RWPE2 (cell line): ENCODE results near the gene HOXD9.

ENCODE experiments used
- ATAC-seq: fragments of 200-7000 bp; cut with Tn5 transposase; 3 replicates; pipeline ENCODE4 v1.9.1; 2021; ENCODE audit warnings: low read depth
- DNase-seq: peaks from one replicate; pipeline ENCODE4 v3.0.0-alpha.2; 2020; ENCODE audit warnings: low spot score
- H3K27ac ChIP-seq: fragments of 450-650 bp; 2 replicates; pipeline ENCODE4 v1.5.1; 2017; ENCODE audit warnings: mild to moderate bottlenecking; ENCODE audit not compliant: poor library complexity, severe bottlenecking
- H3K27me3 ChIP-seq: fragments of 250-450 bp; sonication (Bioruptor Pico); 2 replicates; pipeline ENCODE4 v1.5.1; 2021; ENCODE audit warnings: mild to moderate bottlenecking, moderate library complexity; ENCODE audit not compliant: insufficient read depth, poor library complexity, severe bottlenecking
- H3K36me3 ChIP-seq: fragments of 250-450 bp; sonication (Bioruptor Pico); 2 replicates; pipeline ENCODE4 v1.5.1; 2020; ENCODE audit warnings: low read depth, mild to moderate bottlenecking, moderate library complexity
- H3K4me1 ChIP-seq: fragments of 250-450 bp; sonication (Bioruptor Pico); 2 replicates; pipeline ENCODE4 v1.5.1; 2021; ENCODE audit warnings: mild to moderate bottlenecking, moderate library complexity; ENCODE audit not compliant: insufficient read depth, poor library complexity, severe bottlenecking
- H3K4me3 ChIP-seq: fragments of 250-450 bp; sonication (Bioruptor Pico); 2 replicates; pipeline ENCODE4 v1.5.1; 2021; ENCODE audit warnings: mild to moderate bottlenecking, moderate library complexity; ENCODE audit not compliant: severe bottlenecking
- H3K9me3 ChIP-seq: fragments of 250-450 bp; sonication (Bioruptor Pico); 2 replicates; pipeline ENCODE4 v1.5.1; 2021; ENCODE audit warnings: mild to moderate bottlenecking, moderate library complexity; ENCODE audit not compliant: severe bottlenecking
- CTCF ChIP-seq: fragments of 450-650 bp; IDR thresholded peaks from one replicate; pipeline ENCODE4 v1.5.1; 2017; ENCODE audit warnings: mild to moderate bottlenecking, moderate library complexity; ENCODE audit not compliant: poor library complexity, severe bottlenecking

Gene HOXD9

DNA sequence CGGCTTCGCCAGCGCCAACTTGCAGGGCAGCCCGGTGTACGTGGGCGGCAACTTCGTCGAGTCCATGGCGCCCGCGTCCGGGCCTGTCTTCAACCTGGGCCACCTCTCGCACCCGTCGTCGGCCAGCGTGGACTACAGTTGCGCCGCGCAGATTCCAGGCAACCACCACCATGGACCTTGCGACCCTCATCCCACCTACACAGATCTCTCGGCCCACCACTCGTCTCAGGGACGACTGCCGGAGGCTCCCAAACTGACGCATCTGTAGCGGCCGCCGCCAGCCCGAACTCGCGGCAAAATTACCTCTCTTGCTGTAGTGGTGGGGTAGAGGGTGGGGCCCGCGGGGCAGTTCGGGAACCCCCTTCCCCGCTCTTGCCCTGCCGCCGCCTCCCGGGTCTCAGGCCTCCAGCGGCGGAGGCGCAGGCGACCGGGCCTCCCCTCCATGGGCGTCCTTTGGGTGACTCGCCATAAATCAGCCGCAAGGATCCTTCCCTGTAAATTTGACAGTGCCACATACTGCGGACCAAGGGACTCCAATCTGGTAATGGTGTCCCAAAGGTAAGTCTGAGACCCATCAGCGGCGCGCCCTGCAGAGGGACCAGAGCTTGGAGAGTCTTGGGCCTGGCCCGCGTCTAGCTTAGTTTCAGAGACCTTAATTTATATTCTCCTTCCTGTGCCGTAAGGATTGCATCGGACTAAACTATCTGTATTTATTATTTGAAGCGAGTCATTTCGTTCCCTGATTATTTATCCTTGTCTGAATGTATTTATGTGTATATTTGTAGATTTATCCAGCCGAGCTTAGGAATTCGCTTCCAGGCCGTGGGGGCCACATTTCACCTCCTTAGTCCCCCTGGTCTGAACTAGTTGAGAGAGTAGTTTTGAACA lies 49.7 kb downstream of the HOXD9 start:
- TF ChIP-seq CTCF = no peak
- no peaks in the 10 kb centered on the region for H3K4me1 ChIP-seq
- ATAC-seq (no peak), DNase-seq (no peak)
- no peaks in the 10 kb centered on the region for H3K36me3 ChIP-seq
- H3K27me3 ChIP-seq = no peaks in the 10 kb centered on the region
- H3K27ac ChIP-seq = no peak overlapping the region
- no peaks in the 10 kb centered on the region for H3K9me3 ChIP-seq
- H3K4me3 ChIP-seq = no peak overlapping the region

GRCh38 chr2:176172895-176173566 lies 50.5 kb downstream of the HOXD9 start:
- H3K9me3 ChIP-seq = no peaks in the 10 kb centered on the region
- no peak for ATAC-seq
- H3K4me1 ChIP-seq = no peaks in the 10 kb centered on the region
- no peak for TF ChIP-seq CTCF
- no peaks in the 10 kb centered on the region for H3K27me3 ChIP-seq
- no peak for DNase-seq
- no peaks in the 10 kb centered on the region for H3K36me3 ChIP-seq
- H3K4me3 ChIP-seq = no peak overlapping the region
- no peak overlapping the region for H3K27ac ChIP-seq

DNA sequence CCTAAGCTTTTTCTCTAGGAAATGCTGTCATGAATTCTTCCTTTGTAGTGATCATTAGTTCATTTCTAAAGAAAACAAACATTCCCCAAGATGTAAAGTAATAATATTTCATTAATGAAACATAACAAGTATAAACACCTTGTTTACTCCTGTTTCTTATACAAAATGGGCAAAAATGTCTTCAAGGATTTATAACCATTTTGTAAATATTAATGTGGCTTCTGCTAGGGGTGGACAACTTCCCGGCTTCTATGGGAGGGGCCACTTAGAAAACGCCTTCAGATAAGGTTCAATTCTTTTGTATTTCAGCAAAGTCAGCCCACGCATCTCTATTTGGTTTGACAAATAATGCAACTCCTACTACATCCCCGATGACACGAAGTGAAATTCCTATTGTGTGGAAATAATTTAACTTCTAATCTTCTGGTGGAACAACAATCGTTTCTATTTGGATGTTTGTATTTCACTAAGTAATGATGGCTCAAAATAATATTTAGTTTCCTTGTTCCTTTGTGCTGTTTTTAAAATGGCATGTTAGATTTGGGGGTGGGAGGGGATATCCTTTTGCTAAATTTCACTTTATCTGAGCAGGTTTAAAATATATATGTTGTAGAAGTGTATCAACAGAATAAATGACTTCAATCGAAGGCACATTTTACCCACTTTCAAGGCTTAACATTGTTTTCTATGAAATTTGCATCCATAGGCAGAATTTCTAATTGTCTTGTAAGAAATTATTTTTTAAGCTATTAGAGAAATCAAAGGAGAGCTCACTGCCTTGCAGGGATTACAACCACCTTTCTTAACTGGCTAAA lies 51.3 kb downstream of the HOXD9 start:
- DNase-seq (no peak), ATAC-seq (no peak)
- Histone ChIP-seq H3K9me3 (no peaks in the 10 kb centered on the region), H3K27ac (no peak overlapping the region), H3K4me1 (peaks cover 2% of the 10 kb centered on the region), H3K36me3 (no peaks in the 10 kb centered on the region), H3K27me3 (no peaks in the 10 kb centered on the region), H3K4me3 (no peak overlapping the region)
- no peak for TF ChIP-seq CTCF

GRCh38 chr2:176174382-176174823 lies 51.9 kb downstream of the HOXD9 start:
- Histone ChIP-seq H3K4me3 (no peak overlapping the region), H3K4me1 (peaks cover 5% of the 10 kb centered on the region), H3K27me3 (no peaks in the 10 kb centered on the region), H3K9me3 (no peaks in the 10 kb centered on the region), H3K36me3 (no peaks in the 10 kb centered on the region), H3K27ac (no peak overlapping the region)
- no peak for ATAC-seq
- DNase-seq = no peak
- no peak for TF ChIP-seq CTCF
